SK-N-SH (cell line): ENCODE data around the gene CBX8. TPM values are rescaled to one million over a fixed set of nuclear protein-coding genes. Genes with fewer than 3 reads are reported as not detected.
"Not testable (repeated sequence)": the region's sequence is repeated elsewhere in the genome, so short reads cannot be mapped to it uniquely, and the experiment has no call there.

ENCODE experiments used
- CTCF ChIA-PET: fragments of 300-600, 350-600 bp; formaldehyde crosslinking; extraction: SDS; loops from one replicate; lab custom pipeline; 2021; lab: Yijun Ruan, JAX
- POLR2A ChIA-PET: fragments of 350-600 bp; sonication (Branson Sonifier 250); formaldehyde crosslinking; extraction: SDS; loops from one replicate; lab custom pipeline; 2020; ENCODE audit warnings: antibody characterized with exemption, inconsistent platforms; lab: Yijun Ruan, JAX
- DNase-seq: peaks from one replicate; pipeline ENCODE4 v3.0.0; 2012
- H2AFZ ChIP-seq: fragments of 200-600 bp; sonication (generic); 2 replicates; pipeline ENCODE4 v1.8.1; 2016; ENCODE audit warnings: antibody characterized with exemption, mild to moderate bottlenecking, low read depth
- H3F3A ChIP-seq: fragments of 200-600 bp; sonication (generic); replicated peaks from 2 replicates; pipeline ENCODE3; 2016; ENCODE audit warnings: antibody characterized with exemption, mild to moderate bottlenecking; ENCODE audit not compliant: insufficient read depth
- H3K27ac ChIP-seq, 2 experiments: fragments of 200-500 bp in 1 of 2; fragments of 200-600 bp in 1 of 2; sonication (Bioruptor generic) in 1 of 2; sonication (generic), shearing (Covaris generic) in 1 of 2; 2 replicates each; pipeline versions ENCODE4 v1.5.1 to v1.6.1; 2014 to 2016; ENCODE audit warnings: low read depth in 2 of 2, inconsistent platforms in 1 of 2, low read length in 1 of 2, mild to moderate bottlenecking in 1 of 2, mixed read lengths in 1 of 2
- H3K27me3 ChIP-seq: fragments of 200-600 bp; sonication (generic), shearing (Covaris generic); 2 replicates; pipeline ENCODE4 v1.6.1; 2016; ENCODE audit warnings: mixed run types; ENCODE audit not compliant: insufficient read depth
- H3K36me3 ChIP-seq, 2 experiments: fragments of 200-500 bp in 1 of 2; fragments of 200-600 bp in 1 of 2; sonication (Bioruptor generic) in 1 of 2; sonication (generic) in 1 of 2; replicated peaks in 1 of 2; 2 replicates each; pipeline versions ENCODE3 to v1.5.1; 2014 to 2016; ENCODE audit warnings: low read length in 1 of 2, mild to moderate bottlenecking in 1 of 2; ENCODE audit not compliant: insufficient read depth in 2 of 2, control insufficient read depth in 1 of 2
- H3K4me1 ChIP-seq, 2 experiments: fragments of 200-500 bp in 1 of 2; fragments of 200-600 bp in 1 of 2; sonication (Bioruptor generic) in 1 of 2; sonication (generic), shearing (Covaris generic) in 1 of 2; 2 replicates each; pipeline versions ENCODE4 v1.5.1 to v1.6.1; 2014 to 2016; ENCODE audit warnings: low read depth in 1 of 2, low read length in 1 of 2, mixed run types in 1 of 2; ENCODE audit not compliant: insufficient read depth in 2 of 2, control insufficient read depth in 1 of 2
- H3K4me2 ChIP-seq: fragments of 200-600 bp; sonication (generic), shearing (Covaris generic); 2 replicates; pipeline ENCODE4 v1.6.1; 2017; ENCODE audit warnings: mixed run types
- H3K4me3 ChIP-seq, 2 experiments: fragments of 200-500 bp in 1 of 2; fragments of 200-600 bp in 1 of 2; sonication (Bioruptor generic) in 1 of 2; sonication (generic), shearing (Covaris generic) in 1 of 2; 2 replicates each; pipeline versions ENCODE4 v1.5.1 to v1.8.1; 2014 to 2016; ENCODE audit warnings: low read depth in 2 of 2, inconsistent platforms in 1 of 2, low read length in 1 of 2, mild to moderate bottlenecking in 1 of 2, mixed read lengths in 1 of 2, moderate library complexity in 1 of 2
- H3K79me2 ChIP-seq: fragments of 200-600 bp; sonication (generic); 2 replicates; pipeline ENCODE4 v1.8.1; 2017; ENCODE audit warnings: mild to moderate bottlenecking; ENCODE audit not compliant: insufficient read depth
- H3K9ac ChIP-seq: fragments of 200-600 bp; sonication (generic); 2 replicates; pipeline ENCODE4 v1.6.1; 2017; ENCODE audit warnings: mixed run types
- H3K9me2 ChIP-seq: fragments of 200-600 bp; sonication (generic); 2 replicates; pipeline ENCODE4 v1.6.1; 2017; ENCODE audit warnings: mixed run types
- H3K9me3 ChIP-seq: fragments of 200-600 bp; sonication (generic); 2 replicates; pipeline ENCODE4 v1.6.1; 2017; ENCODE audit warnings: mixed run types, mild to moderate bottlenecking, moderate library complexity
- H4K20me1 ChIP-seq: fragments of 200-600 bp; sonication (generic); 2 replicates; pipeline ENCODE4 v1.6.1; 2017; ENCODE audit warnings: mild to moderate bottlenecking, mixed run types; ENCODE audit not compliant: insufficient read depth
- EZH2phosphoT487 ChIP-seq: fragments of 200-600 bp; sonication (generic); IDR thresholded peaks from 2 replicates; pipeline ENCODE4 v1.6.1; 2017; ENCODE audit warnings: low read depth, mixed run types, mild to moderate bottlenecking, antibody characterized with exemption, moderate library complexity, borderline replicate concordance
- FOXJ3 ChIP-seq: sonication (generic); formaldehyde crosslinking; IDR thresholded peaks from 2 replicates; pipeline ENCODE4 v1.5.1; 2020; ENCODE audit warnings: mild to moderate bottlenecking, missing genetic modification reagents
- GABPA ChIP-seq: IDR thresholded peaks from 2 replicates; pipeline ENCODE4 v1.4.0; 2012; ENCODE audit warnings: low read depth, mild to moderate bottlenecking
- IRF3 ChIP-seq: fragments of 150-350 bp; IDR thresholded peaks from 2 replicates; pipeline ENCODE4 v1.6.1; 2016; ENCODE audit warnings: mild to moderate bottlenecking, low read depth, low read length
- MEF2A ChIP-seq: IDR thresholded peaks from 2 replicates; pipeline ENCODE4 v1.4.0; 2012; ENCODE audit warnings: low read depth, borderline replicate concordance
- MXI1 ChIP-seq: IDR thresholded peaks from 2 replicates; pipeline ENCODE4 v1.6.1; 2012; ENCODE audit warnings: mild to moderate bottlenecking, low read depth, low read length, improper control_type of control experiment
- NFIC ChIP-seq: IDR thresholded peaks from 2 replicates; pipeline ENCODE4 v1.4.0; 2012; ENCODE audit warnings: borderline replicate concordance
- RCOR1 ChIP-seq: fragments of 150-350 bp; IDR thresholded peaks from 2 replicates; pipeline ENCODE4 v1.6.1; 2017; ENCODE audit warnings: antibody characterized with exemption, low read length
- RFX5 ChIP-seq: IDR thresholded peaks from 2 replicates; pipeline ENCODE4 v1.6.1; 2012; ENCODE audit warnings: mild to moderate bottlenecking, improper control_type of control experiment, low read length
- RXRA ChIP-seq: IDR thresholded peaks from 2 replicates; pipeline ENCODE4 v1.4.0; 2012; ENCODE audit warnings: low read depth, mild to moderate bottlenecking, borderline replicate concordance
- SMC3 ChIP-seq: IDR thresholded peaks from 2 replicates; pipeline ENCODE4 v1.6.1; 2012; ENCODE audit warnings: low read depth, low read length, improper control_type of control experiment
- TAF1 ChIP-seq: IDR thresholded peaks from 2 replicates; pipeline ENCODE4 v1.6.1; 2012; ENCODE audit warnings: low read depth, mild to moderate bottlenecking, low read length, moderate library complexity, borderline replicate concordance
- TCF12 ChIP-seq: IDR thresholded peaks from 2 replicates; pipeline ENCODE4 v1.4.0; 2012
- YY1 ChIP-seq: IDR thresholded peaks from 2 replicates; pipeline ENCODE4 v1.4.0; 2012; ENCODE audit warnings: low read depth, mild to moderate bottlenecking
- WGBS: methylation state at CpG from one replicate; pipeline ENCODE4 v1.1.6; 2017; ENCODE audit warnings: low lambda C conversion rate; 5-methylcytosine and 5-hydroxymethylcytosine counted together
- polyA plus RNA-seq, 3 experiments: library from polyadenylated mRNA; depleted of rRNA; stranded (reverse); fragments of >200 nt; gene quantifications; 2 replicates each; pipeline ENCODE4 v1.2.3, GENCODE V29; 2012
- TF ChIP-seq, protein P1 (sequence below): IDR thresholded peaks from 2 replicates; pipeline ENCODE4 v1.4.0; 2012; ENCODE audit warnings: low read depth, borderline replicate concordance
- TF ChIP-seq, protein P2 (sequence below): IDR thresholded peaks from 2 replicates; pipeline ENCODE4 v1.4.0; 2012; ENCODE audit warnings: low read depth, borderline replicate concordance
- TF ChIP-seq, protein P3 (sequence below): IDR thresholded peaks from 2 replicates; pipeline ENCODE4 v1.6.1; 2012; ENCODE audit warnings: mild to moderate bottlenecking, low read depth, low read length, moderate library complexity

CBX8 gene
- polyA plus RNA-seq, 1 of the 3 experiments (the other 2 are of a cell fraction): 2.9 TPM

DNA sequence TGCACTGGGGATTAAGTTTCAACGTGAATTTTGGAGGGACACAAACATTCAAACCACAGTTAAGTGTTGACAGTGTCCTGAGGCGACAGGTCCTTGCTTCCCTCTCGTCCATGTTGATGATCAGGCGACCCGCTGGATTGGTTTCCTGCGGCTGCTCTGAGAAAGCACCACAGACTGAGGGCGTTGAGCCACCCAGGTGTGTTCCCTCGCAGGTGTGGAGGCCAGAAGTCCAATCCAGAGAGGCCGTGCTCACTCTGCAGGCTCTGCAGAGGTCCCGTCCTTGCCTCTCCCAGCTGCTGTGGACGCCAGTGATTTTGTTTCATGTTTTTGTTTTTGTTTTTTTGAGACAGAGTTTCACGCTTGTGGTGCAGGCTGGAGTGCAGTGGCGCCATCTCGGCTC lies 41.3 kb downstream of the CBX8 start:
- DNase-seq: no peak
- Histone ChIP-seq H3K36me3 (no peaks in the 10 kb centered on the region), H3K79me2 (no peaks in the 10 kb centered on the region), H3K9me2 (no peaks in the 10 kb centered on the region), H3K4me3 (no peak overlapping the region), H3K4me2 (no peak overlapping the region), H3F3A (no peaks in the 10 kb centered on the region), H3K27me3 (peaks cover 3% of the 10 kb centered on the region; the same call in 1 of the 2 replicates), H3K9me3 (no peaks in the 10 kb centered on the region), H3K4me1 (no peaks in the 10 kb centered on the region), H3K9ac (no peak overlapping the region), H3K27ac (no peak overlapping the region), H4K20me1 (no peaks in the 10 kb centered on the region), H2AFZ (no peak overlapping the region)
- POLR2A ChIA-PET: no interaction called here
- CTCF ChIA-PET: interaction anchor here (0.8 to 1.5 kb wide), 2 partner anchors 10 to 89 kb away, joined by 3 to 4 read pairs; no protein-coding TSS in a partner anchor
- TF ChIP-seq SMC3 (no peak), NFIC (no peak), RFX5 (no peak), FOXJ3 (CRISPR knock-in tag) (no peak), YY1 (no peak), RCOR1 (no peak), IRF3 (no peak), TCF12 (no peak), TAF1 (no peak), RXRA (no peak), MEF2A (no peak), MXI1 (no peak), GABPA (no peak), EZH2phosphoT487 (no peak)
- TF ChIP-seq, protein P1, sequence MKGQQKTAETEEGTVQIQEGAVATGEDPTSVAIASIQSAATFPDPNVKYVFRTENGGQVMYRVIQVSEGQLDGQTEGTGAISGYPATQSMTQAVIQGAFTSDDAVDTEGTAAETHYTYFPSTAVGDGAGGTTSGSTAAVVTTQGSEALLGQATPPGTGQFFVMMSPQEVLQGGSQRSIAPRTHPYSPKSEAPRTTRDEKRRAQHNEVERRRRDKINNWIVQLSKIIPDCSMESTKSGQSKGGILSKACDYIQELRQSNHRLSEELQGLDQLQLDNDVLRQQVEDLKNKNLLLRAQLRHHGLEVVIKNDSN: no peak
- TF ChIP-seq, protein P2, sequence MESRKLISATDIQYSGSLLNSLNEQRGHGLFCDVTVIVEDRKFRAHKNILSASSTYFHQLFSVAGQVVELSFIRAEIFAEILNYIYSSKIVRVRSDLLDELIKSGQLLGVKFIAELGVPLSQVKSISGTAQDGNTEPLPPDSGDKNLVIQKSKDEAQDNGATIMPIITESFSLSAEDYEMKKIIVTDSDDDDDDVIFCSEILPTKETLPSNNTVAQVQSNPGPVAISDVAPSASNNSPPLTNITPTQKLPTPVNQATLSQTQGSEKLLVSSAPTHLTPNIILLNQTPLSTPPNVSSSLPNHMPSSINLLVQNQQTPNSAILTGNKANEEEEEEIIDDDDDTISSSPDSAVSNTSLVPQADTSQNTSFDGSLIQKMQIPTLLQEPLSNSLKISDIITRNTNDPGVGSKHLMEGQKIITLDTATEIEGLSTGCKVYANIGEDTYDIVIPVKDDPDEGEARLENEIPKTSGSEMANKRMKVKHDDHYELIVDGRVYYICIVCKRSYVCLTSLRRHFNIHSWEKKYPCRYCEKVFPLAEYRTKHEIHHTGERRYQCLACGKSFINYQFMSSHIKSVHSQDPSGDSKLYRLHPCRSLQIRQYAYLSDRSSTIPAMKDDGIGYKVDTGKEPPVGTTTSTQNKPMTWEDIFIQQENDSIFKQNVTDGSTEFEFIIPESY: no peak
- TF ChIP-seq, protein P3, sequence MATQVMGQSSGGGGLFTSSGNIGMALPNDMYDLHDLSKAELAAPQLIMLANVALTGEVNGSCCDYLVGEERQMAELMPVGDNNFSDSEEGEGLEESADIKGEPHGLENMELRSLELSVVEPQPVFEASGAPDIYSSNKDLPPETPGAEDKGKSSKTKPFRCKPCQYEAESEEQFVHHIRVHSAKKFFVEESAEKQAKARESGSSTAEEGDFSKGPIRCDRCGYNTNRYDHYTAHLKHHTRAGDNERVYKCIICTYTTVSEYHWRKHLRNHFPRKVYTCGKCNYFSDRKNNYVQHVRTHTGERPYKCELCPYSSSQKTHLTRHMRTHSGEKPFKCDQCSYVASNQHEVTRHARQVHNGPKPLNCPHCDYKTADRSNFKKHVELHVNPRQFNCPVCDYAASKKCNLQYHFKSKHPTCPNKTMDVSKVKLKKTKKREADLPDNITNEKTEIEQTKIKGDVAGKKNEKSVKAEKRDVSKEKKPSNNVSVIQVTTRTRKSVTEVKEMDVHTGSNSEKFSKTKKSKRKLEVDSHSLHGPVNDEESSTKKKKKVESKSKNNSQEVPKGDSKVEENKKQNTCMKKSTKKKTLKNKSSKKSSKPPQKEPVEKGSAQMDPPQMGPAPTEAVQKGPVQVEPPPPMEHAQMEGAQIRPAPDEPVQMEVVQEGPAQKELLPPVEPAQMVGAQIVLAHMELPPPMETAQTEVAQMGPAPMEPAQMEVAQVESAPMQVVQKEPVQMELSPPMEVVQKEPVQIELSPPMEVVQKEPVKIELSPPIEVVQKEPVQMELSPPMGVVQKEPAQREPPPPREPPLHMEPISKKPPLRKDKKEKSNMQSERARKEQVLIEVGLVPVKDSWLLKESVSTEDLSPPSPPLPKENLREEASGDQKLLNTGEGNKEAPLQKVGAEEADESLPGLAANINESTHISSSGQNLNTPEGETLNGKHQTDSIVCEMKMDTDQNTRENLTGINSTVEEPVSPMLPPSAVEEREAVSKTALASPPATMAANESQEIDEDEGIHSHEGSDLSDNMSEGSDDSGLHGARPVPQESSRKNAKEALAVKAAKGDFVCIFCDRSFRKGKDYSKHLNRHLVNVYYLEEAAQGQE: no peak
- WGBS: 79% methylated on average over 13 of the region's 14 CpGs

- H3K27ac ChIP-seq, H3F3A ChIP-seq, H3K4me3 ChIP-seq, POLR2A ChIA-PET, H3K9ac ChIP-seq, H3K36me3 ChIP-seq, H3K4me1 ChIP-seq, H3K9me3 ChIP-seq, H4K20me1 ChIP-seq, H2AFZ ChIP-seq, H3K79me2 ChIP-seq, H3K9me2 ChIP-seq, DNase-seq, H3K4me2 ChIP-seq, H3K27me3 ChIP-seq: not testable (repeated sequence)
- WGBS: 87% methylated on average over 9 of the region's 9 CpGs
- CTCF ChIA-PET: interaction anchor here (0.8 to 2.0 kb wide), 5 partner anchors 8 to 90 kb away, joined by 3 to 6 read pairs (median 4); no protein-coding TSS in a partner anchor
Measured at GRCh38 chr17:79754903-79755302, 42.0 kb downstream of the CBX8 start.
